Endodermal cell (in vitro differentiated cells): ENCODE measurements around the gene UTP11. TPM values are rescaled to one million over a fixed set of nuclear protein-coding genes. Genes with fewer than 3 reads are reported as not detected.

Experiments used
- DNase-seq: peaks from one replicate; pipeline ENCODE4 v3.0.0-alpha.2; 2017
- H3K27ac ChIP-seq: 2 replicates; pipeline ENCODE4 v1.5.1; 2013; ENCODE audit warnings: mild to moderate bottlenecking, low read depth, low read length, moderate library complexity
- H3K27me3 ChIP-seq: 2 replicates; pipeline ENCODE4 v1.6.1; 2013; ENCODE audit warnings: mild to moderate bottlenecking, low read length, moderate library complexity; ENCODE audit not compliant: insufficient read depth, control insufficient read depth, poor library complexity, severe bottlenecking
- H3K36me3 ChIP-seq: 2 replicates; pipeline ENCODE4 v1.7.0; 2013; ENCODE audit warnings: mild to moderate bottlenecking, low read length, moderate library complexity; ENCODE audit not compliant: control insufficient read depth, insufficient read depth
- H3K4me1 ChIP-seq: one replicate; pipeline ENCODE4 v1.7.0; 2013; ENCODE audit warnings: low read length; ENCODE audit not compliant: control insufficient read depth, insufficient read depth
- H3K4me3 ChIP-seq: 2 replicates; pipeline ENCODE4 v1.5.1; 2013; ENCODE audit warnings: mild to moderate bottlenecking, low read length, moderate library complexity
- H3K9ac ChIP-seq: 2 replicates; pipeline ENCODE4 v1.6.1; 2013; ENCODE audit warnings: mild to moderate bottlenecking, low read length, moderate library complexity; ENCODE audit not compliant: poor library complexity, severe bottlenecking; ENCODE audit errors: extremely low read depth
- H3K9me3 ChIP-seq: 2 replicates; pipeline ENCODE4 v1.6.1; 2013; ENCODE audit warnings: mild to moderate bottlenecking, low read length, moderate library complexity; ENCODE audit not compliant: control insufficient read depth
- H3K27ac Mint-ChIP-seq: 2 replicates; pipeline ENCODE4 v1.8.0; 2020; ENCODE audit warnings: mixed read lengths
- H3K27me3 Mint-ChIP-seq: 2 replicates; pipeline ENCODE4 v1.8.0; 2021; ENCODE audit warnings: mild to moderate bottlenecking, mixed read lengths; ENCODE audit not compliant: insufficient read depth
- H3K36me3 Mint-ChIP-seq: 2 replicates; pipeline ENCODE4 v1.8.0; 2020; ENCODE audit warnings: low read depth, mixed read lengths
- H3K4me1 Mint-ChIP-seq: 2 replicates; pipeline ENCODE4 v1.8.0; 2020; ENCODE audit warnings: mixed read lengths
- H3K4me3 Mint-ChIP-seq: 2 replicates; pipeline ENCODE4 v1.8.0; 2020; ENCODE audit warnings: mild to moderate bottlenecking, moderate library complexity, mixed read lengths
- H3K9me3 Mint-ChIP-seq: 2 replicates; pipeline ENCODE4 v1.8.0; 2020; ENCODE audit warnings: mild to moderate bottlenecking, mixed read lengths
- WGBS, 2 experiments: methylation state at CpG; one replicate each; pipeline versions ENCODE4 v1.1.5 to v1.1.7; 2013; ENCODE audit warnings: missing lambda C conversion rate in 2 of 2, mixed read lengths in 1 of 2; ENCODE audit not compliant: insufficient coverage in 1 of 2, insufficient read length in 1 of 2; 5-methylcytosine and 5-hydroxymethylcytosine counted together
- total RNA-seq, 2 donors: library from RNA; stranded (reverse); fragmentation: NEBNext Ultra II Directional in 1 of 2; extraction: Animal tissue kit (Norgen Biotek cat#: 25700) in 1 of 2; gene quantifications; 2 replicates in 1 of 2; 3 replicates in 1 of 2; pipeline ENCODE4 v1.2.1, GENCODE V29; 2021
- TF ChIP-seq, protein P1 (sequence below): fragments of 200-600 bp; sonication (generic); conservative IDR thresholded peaks from 2 replicates; pipeline ENCODE4 v1.5.0; 2021; ENCODE audit warnings: antibody characterized with exemption, mild to moderate bottlenecking

UTP11 gene
- total RNA-seq, 2 donors from 2014 or later: 40.9 to 46.3 TPM

DNA sequence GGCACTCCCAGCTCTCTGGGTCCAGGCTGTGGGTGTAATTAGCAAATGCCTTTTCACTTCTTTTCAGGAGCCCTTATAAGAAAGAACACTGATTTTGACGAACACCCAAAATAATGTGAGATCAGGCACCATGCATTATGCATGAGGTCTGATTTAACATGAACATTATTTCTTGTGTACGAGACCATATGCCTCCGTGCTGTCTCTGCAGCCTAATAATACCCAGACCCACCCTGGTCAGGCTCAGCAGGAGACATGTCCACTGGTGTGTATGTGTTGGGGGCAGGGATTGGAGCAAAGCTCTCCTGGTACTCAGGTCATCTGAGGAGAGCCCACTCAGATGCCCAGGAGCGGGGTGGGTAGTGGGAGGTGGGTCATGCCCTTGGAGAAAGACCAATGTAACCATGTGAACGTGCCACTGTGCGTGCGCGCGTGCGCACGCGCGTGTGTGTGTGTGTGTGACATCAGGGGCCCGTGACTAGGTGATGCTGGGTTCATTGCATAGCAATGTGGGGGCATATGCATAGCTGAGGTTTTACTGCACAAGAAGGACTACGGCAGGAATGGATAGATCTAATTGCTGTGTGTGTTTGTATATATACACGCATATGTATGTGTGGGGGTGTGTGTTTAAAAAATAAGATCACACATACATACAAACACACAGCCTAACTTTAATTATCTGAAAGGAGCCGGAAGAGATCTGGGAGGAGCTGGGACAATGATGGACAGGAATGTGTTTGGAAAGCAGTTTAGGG, 27.0 kb downstream of the UTP11 start:
- DNase-seq: no peak
- 94 to 95% methylated on average over 13 to 16 of the region's 17 CpGs for WGBS, 2 experiments
- Histone ChIP-seq H3K4me1 (no peaks in the 10 kb centered on the region), H3K36me3 (no peaks in the 10 kb centered on the region), H3K27ac (no peak overlapping the region), H3K27me3 (peaks cover 37% of the 10 kb centered on the region), H3K9me3 (no peaks in the 10 kb centered on the region), H3K9ac (no peak overlapping the region), H3K4me3 (no peak overlapping the region)
- no peak overlapping the region for H3K27ac Mint-ChIP-seq
- H3K36me3 Mint-ChIP-seq: no peaks in the 10 kb centered on the region
- H3K4me3 Mint-ChIP-seq: no peak overlapping the region
- no peaks in the 10 kb centered on the region for H3K4me1 Mint-ChIP-seq
- TF ChIP-seq, protein P1, sequence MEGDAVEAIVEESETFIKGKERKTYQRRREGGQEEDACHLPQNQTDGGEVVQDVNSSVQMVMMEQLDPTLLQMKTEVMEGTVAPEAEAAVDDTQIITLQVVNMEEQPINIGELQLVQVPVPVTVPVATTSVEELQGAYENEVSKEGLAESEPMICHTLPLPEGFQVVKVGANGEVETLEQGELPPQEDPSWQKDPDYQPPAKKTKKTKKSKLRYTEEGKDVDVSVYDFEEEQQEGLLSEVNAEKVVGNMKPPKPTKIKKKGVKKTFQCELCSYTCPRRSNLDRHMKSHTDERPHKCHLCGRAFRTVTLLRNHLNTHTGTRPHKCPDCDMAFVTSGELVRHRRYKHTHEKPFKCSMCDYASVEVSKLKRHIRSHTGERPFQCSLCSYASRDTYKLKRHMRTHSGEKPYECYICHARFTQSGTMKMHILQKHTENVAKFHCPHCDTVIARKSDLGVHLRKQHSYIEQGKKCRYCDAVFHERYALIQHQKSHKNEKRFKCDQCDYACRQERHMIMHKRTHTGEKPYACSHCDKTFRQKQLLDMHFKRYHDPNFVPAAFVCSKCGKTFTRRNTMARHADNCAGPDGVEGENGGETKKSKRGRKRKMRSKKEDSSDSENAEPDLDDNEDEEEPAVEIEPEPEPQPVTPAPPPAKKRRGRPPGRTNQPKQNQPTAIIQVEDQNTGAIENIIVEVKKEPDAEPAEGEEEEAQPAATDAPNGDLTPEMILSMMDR: no peak
- peaks cover 49% of the 10 kb centered on the region for H3K27me3 Mint-ChIP-seq
- H3K9me3 Mint-ChIP-seq: peaks cover 2% of the 10 kb centered on the region

DNA sequence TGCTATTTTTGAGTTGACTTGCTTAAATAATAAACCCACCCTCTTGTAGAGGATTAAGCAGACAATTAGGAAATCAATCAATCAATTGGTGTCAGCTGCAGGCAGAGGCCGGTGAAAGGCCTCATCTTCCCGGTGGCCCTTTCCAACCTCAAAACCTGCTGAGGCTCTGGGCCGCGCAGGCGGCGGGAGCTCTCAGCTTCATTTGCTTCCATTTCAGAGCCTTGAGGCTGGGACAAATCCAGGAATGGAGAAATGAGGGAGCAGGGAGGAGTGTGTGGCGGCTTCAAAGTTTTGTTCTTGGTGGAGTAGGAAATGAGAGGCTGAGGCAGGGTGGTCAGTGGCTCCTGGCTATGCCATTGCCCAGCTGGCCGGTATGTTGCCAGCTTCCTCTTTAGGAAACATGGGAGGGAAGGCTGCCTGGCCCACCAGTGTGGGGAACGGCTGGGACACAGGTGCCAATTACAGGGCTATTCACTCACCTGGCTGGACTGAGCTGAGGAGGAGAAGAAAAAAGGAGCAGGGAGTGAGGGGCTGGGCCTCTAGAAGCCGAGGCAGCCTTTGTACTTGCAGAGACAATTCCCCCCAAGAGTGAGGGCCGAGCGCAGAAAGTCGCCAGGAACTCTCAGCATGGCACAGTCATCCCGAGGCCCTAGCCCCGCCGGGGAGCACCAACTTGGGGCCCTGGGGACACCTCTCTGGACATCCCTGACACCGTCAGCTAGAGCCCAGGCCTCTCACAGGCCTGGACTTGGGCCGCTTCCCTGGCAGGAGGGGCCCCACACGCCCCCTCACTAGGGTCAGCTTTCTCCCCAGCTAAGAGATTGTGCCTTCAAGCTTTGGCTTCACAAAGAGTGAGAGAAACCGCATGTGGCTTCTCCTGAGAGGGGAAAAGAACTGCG, 29.7 kb downstream of the UTP11 start:
- Mint-ChIP-seq H3K36me3 (no peaks in the 10 kb centered on the region), H3K4me1 (no peaks in the 10 kb centered on the region), H3K27ac (no peak overlapping the region), H3K27me3 (peaks cover 59% of the 10 kb centered on the region), H3K4me3 (no peak overlapping the region), H3K9me3 (peaks cover 2% of the 10 kb centered on the region)
- H3K9ac ChIP-seq: no peak overlapping the region
- H3K36me3 ChIP-seq: no peaks in the 10 kb centered on the region
- TF ChIP-seq, protein P1: no peak
- no peaks in the 10 kb centered on the region for H3K9me3 ChIP-seq
- no peak for DNase-seq
- H3K4me3 ChIP-seq: no peak overlapping the region
- H3K27me3 ChIP-seq: peaks cover 55% of the 10 kb centered on the region
- WGBS, 2 experiments: 67 to 84% methylated on average over 13 to 21 of the region's 21 CpGs
- H3K4me1 ChIP-seq: no peaks in the 10 kb centered on the region
- H3K27ac ChIP-seq: no peak overlapping the region

DNA sequence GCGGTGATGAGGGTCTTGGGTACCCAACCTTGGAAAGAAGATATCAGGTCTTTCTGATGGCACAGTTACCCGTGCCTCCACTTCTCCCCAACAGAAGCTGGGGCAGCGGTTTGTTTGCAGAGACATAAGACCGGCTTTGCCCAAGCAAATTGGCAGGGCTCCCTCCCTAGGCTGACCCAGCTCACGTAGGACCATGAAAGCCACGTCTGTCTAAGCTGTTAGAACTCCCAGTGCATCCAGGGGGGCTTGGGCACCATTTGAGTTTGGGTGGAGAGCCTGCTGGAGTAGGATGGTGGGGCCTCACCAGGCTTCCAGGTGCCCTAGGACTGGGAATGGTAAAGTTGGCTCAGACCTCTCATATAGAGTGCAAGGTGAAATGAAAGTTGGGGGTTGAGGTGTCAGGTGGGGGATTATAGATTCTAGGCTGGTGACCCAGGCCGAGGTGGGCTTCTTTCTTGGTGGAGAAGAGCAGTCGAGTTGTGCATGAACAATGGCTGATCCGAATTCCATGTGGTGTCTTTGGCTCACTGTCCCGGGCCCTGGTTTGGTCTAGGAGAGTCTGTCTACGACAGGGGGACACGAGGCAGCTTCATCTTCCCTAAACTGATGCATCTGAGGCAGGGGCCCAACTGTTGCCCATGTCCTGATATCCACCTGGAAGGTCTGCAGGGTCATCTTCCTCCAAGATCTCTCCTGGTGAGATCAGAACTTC, 30.7 kb downstream of the UTP11 start:
- Mint-ChIP-seq H3K27ac (no peak overlapping the region), H3K9me3 (peaks cover 2% of the 10 kb centered on the region), H3K36me3 (no peaks in the 10 kb centered on the region), H3K27me3 (peaks cover 69% of the 10 kb centered on the region), H3K4me3 (no peak overlapping the region), H3K4me1 (no peaks in the 10 kb centered on the region)
- DNase-seq: no peak
- no peaks in the 10 kb centered on the region for H3K9me3 ChIP-seq
- no peaks in the 10 kb centered on the region for H3K4me1 ChIP-seq
- no peak overlapping the region for H3K9ac ChIP-seq
- no peak overlapping the region for H3K4me3 ChIP-seq
- H3K27ac ChIP-seq: no peak overlapping the region
- peaks cover 65% of the 10 kb centered on the region for H3K27me3 ChIP-seq
- TF ChIP-seq, protein P1: no peak
- WGBS, 2 experiments: 92 to 97% methylated on average over 8 to 12 of the region's 12 CpGs
- H3K36me3 ChIP-seq: no peaks in the 10 kb centered on the region
